ENCODE results near the gene ENKUR. TPM values are rescaled to one million over a fixed set of nuclear protein-coding genes. Genes with fewer than 3 reads are reported as not detected.

ENKUR gene
- under 1 TPM in 1 of 2 donors, not detected in 1; 0.62 TPM for total RNA-seq

GRCh38 chr10:25015828-25016375, at the start of gene ENKUR:
Gene ENKUR, minus strand, starts transcription at chr10:25016158. Its CDS starts 222 bp downstream, at chr10:25015936.
- peak within 1 kb of the TSS; percentile 86 to 89 for H3K27ac ChIP-seq
- DNase-seq (ENCODE audit: low spot score), result peak; percentile 86
- H3K4me3 ChIP-seq, result peak within 1 kb of the TSS; percentile 52 to 57
- intact Hi-C loops (cut with DNase I), result loop anchor here (5.0 kb wide), 2 partner anchors 64 to 294 kb away; partner anchors contain the start of genes ARHGAP21 and PRTFDC1
- H3K27me3 ChIP-seq (replicated peaks; ENCODE audit: insufficient read depth), result no peaks in the 10 kb centered on the region
- H3K4me1 ChIP-seq (replicated peaks), result no peaks in the 10 kb centered on the region
- H3K9me3 ChIP-seq, result no peaks in the 10 kb centered on the region
- 1% methylated on average over 16 of the region's 16 CpGs for WGBS
- H3K36me3 ChIP-seq, result no peaks in the 10 kb centered on the region
- TF ChIP-seq POLR2AphosphoS5 (IDR thresholded peaks at IDR 0.05) (no peak), CTCF (IDR thresholded peaks at IDR 0.05) (no peak), POLR2A (IDR thresholded peaks at IDR 0.05) (no peak)

DNA sequence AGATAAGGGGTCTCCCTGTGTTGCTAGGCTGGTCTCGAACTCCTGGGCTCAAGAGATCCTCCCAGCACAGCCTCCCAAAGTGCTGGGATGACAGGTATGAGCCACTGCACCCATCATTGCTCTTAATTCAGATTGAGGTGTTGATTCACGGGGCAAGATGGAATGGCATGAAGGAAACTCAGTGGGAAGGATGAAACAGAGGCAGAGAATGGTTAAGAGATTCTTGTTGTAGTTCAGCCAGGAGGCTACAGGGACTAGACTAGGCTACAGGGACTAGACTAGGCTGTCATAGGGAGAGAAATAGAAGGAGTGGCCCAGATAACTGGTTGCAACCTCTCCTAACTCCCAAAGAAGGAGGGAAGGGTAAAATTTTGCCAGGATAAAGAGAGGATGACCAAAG, 48.4 kb upstream of the ENKUR start:
- no peak for DNase-seq (ENCODE audit: low spot score)
- no peak for TF ChIP-seq POLR2AphosphoS5 (IDR thresholded peaks at IDR 0.05)
- no peak for TF ChIP-seq POLR2A (IDR thresholded peaks at IDR 0.05)
- TF ChIP-seq CTCF (IDR thresholded peaks at IDR 0.05), result no peak
- Histone ChIP-seq H3K4me3 (no peak overlapping the region), H3K4me1 (replicated peaks) (no peaks in the 10 kb centered on the region), H3K27me3 (replicated peaks; ENCODE audit: insufficient read depth) (no peaks in the 10 kb centered on the region), H3K27ac (no peak overlapping the region), H3K36me3 (no peaks in the 10 kb centered on the region), H3K9me3 (no peaks in the 10 kb centered on the region)
- intact Hi-C loops (cut with DNase I), result no loop called here
- 91% methylated on average over 2 of the region's 2 CpGs for WGBS

GRCh38 chr10:25063644-25064043, 47.7 kb upstream of the ENKUR start:
- WGBS, result 95% methylated on average over 8 of the region's 8 CpGs
- no peaks in the 10 kb centered on the region for H3K27me3 ChIP-seq (replicated peaks; ENCODE audit: insufficient read depth)
- intact Hi-C loops (cut with DNase I), result no loop called here
- DNase-seq (ENCODE audit: low spot score), result no peak
- H3K4me1 ChIP-seq (replicated peaks), result no peaks in the 10 kb centered on the region
- no peak overlapping the region for H3K4me3 ChIP-seq
- H3K27ac ChIP-seq, result no peak overlapping the region
- no peaks in the 10 kb centered on the region for H3K36me3 ChIP-seq
- no peaks in the 10 kb centered on the region for H3K9me3 ChIP-seq
- TF ChIP-seq POLR2AphosphoS5 (IDR thresholded peaks at IDR 0.05) (no peak), CTCF (IDR thresholded peaks at IDR 0.05) (no peak), POLR2A (IDR thresholded peaks at IDR 0.05) (no peak)

DNA sequence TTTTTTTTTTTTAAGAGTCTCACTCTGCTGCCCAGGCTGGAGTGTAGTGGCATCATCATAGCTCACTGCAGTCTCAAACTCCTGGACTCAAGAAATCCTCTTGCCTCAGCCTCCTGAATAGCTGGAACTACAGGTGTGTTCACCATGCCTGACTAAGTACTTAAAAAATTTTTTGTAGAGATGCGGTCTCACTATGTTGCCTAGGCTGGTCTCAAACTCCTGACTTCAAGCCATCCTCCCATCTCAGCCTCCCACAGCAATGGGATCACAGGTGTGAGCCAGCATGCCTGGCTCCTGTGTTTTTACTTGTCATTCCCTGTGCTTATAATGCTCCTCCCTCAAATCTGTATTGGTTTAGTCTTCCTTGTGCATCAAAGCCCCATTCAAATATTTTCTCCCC, 47.2 kb upstream of the ENKUR start:
- intact Hi-C loops (cut with DNase I), result no loop called here
- WGBS, result 94% methylated on average over 1 of the region's 1 CpG
- no peak for DNase-seq (ENCODE audit: low spot score)
- Histone ChIP-seq H3K36me3 (no peaks in the 10 kb centered on the region), H3K27me3 (replicated peaks; ENCODE audit: insufficient read depth) (no peaks in the 10 kb centered on the region), H3K4me1 (replicated peaks) (no peaks in the 10 kb centered on the region), H3K9me3 (no peaks in the 10 kb centered on the region), H3K4me3 (no peak overlapping the region), H3K27ac (no peak overlapping the region)
- no peak for TF ChIP-seq CTCF (IDR thresholded peaks at IDR 0.05)
- TF ChIP-seq POLR2A (IDR thresholded peaks at IDR 0.05), result no peak

DNA sequence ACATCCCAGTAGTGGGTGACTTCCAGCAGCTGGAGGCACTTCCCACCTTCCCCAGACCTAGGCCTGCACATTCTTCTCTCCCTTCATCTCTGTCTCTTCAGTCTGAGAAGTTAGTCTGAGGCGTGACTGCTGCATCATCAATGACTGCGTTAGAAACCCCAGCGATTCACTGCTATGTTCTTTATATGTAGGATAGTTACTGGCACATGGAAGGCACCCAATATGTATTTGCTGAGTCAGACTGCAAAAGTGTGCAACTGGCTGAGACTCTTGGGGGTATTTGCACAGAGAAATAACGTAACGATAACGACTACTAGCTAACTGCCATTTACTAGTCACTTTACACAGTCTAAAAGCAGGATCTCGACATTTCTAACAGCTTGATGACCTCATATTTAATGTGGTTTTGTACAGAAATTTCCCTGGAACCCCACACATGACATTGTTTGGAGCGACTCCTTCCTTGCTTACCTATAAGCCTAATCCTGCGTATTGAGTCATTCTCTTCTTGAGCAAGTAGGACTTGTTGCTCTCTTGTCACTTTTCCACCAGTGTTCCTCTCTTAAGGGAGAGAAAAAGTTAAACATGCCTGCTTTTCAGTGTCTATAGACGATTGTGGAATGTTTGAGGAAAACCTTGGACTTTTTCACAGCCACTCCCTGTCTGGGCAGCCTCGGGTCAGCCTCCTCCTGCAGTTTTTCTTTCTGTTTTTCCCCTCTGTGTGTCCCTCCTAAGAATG, 45.9 kb upstream of the ENKUR start:
- H3K36me3 ChIP-seq, result no peaks in the 10 kb centered on the region
- H3K9me3 ChIP-seq, result no peaks in the 10 kb centered on the region
- intact Hi-C loops (cut with DNase I), result no loop called here
- H3K27me3 ChIP-seq (replicated peaks; ENCODE audit: insufficient read depth), result no peaks in the 10 kb centered on the region
- WGBS, result 77% methylated on average over 11 of the region's 11 CpGs
- H3K4me3 ChIP-seq, result no peak overlapping the region
- H3K4me1 ChIP-seq (replicated peaks), result no peaks in the 10 kb centered on the region
- no peak overlapping the region for H3K27ac ChIP-seq
- DNase-seq (ENCODE audit: low spot score), result no peak
- no peak for TF ChIP-seq CTCF (IDR thresholded peaks at IDR 0.05)
- TF ChIP-seq POLR2AphosphoS5 (IDR thresholded peaks at IDR 0.05), result no peak
- TF ChIP-seq POLR2A (IDR thresholded peaks at IDR 0.05), result no peak

All from prostate gland (tissue), 2 donors.